NCI-H82 treated with DMSO at 0.1 percent for 48 hours (cell line): ENCODE measurements around the gene CNDP2.
"Not testable (repeated sequence)": the region's sequence is repeated elsewhere in the genome, so short reads cannot be mapped to it uniquely, and the experiment has no call there.

Experiments used
- DNase-seq: peaks from one replicate; lab custom pipeline; 2025; ENCODE audit not compliant: unreplicated experiment; lab: John Stamatoyannopoulos, UW

CNDP2 gene

DNA sequence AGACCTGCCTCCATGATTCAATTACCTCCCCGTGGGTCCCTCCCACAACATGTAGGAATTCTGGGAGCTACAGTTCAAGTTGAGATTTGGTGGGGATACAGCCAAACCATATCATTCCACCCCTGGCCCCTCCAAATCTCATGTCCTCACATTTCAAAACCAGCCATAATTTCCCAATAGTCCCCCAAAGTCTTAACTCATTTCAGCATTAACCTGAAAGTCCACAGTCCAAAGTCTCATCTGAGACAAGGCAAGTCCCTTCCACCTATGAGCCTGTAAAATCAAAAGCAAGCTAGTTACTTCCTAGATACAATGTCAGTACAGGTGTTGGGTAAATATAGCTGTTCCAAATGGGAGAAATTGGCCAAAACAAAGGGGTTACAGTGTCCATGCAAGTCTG, 69.0 kb downstream of the CNDP2 start:
- not testable (repeated sequence) for DNase-seq

DNA sequence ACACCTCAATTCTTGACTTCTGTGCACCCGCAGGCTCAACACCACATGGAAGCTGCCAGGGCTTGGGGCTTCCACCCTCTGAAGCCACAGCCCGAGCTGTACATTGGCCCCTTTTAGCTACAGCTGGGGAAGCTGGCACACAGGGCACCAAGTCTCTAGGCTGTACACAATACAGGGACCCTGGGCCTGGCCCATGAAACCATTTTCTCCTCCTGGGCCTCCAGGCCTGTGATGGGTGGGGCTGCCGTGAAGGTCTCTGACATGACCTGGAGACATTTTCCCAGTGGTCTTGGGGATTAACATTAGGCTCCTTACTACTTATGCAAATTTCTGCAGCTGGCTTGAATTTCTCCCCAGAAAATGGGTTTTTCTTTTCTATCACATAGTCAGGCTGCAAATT, 69.8 kb downstream of the CNDP2 start:
- not testable (repeated sequence) for DNase-seq

DNA sequence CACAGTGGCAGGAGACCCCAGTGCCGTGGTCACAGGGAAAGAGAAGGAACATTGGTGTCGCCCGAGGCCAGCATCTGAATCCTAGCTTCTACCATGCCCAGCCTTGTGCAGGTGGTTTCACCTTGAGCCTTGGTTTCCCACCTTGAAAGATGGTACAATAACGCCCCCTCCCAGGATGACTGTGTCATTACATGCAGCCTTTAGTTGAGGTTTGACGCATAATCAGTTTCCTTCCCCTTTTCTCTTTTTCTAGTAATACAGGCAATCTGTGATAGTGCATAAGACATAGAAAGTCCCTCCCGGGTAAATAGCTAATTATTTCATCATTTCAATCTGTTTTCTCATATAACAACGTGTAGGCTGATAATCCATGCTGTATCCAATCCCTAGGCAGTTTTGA, 71.7 kb downstream of the CNDP2 start:
- DNase-seq, result no peak

GRCh38 chr18:74569401-74569800, 73.2 kb downstream of the CNDP2 start:
- no peak for DNase-seq

DNA sequence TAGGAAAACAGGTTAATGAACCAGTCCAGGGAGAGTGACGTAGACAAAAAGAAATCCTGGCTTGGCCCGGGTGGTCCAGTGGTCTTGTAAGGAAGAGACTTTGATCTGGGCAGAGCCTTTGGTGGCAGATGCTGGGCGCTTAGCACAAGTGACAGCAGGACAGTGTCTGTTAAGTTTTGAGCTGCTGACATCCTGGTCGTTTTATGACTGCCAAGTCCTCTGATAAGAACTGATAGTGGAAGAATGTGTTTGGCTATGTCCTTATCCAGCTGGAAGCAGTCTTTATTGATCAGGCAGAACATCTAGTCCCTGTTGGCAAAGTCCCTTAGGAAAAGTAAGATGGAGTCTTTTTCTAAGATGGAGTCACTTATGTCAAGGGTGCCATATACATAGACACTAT, 74.1 kb downstream of the CNDP2 start:
- no peak for DNase-seq

GRCh38 chr18:74571895-74572680, 75.9 kb downstream of the CNDP2 start:
- no peak for DNase-seq

GRCh38 chr18:74573053-74573452, 76.9 kb downstream of the CNDP2 start:
- no peak for DNase-seq
